Measurements from ENCODE around the gene ZBTB21.
"Not testable (repeated sequence)": the region's sequence is repeated elsewhere in the genome, so short reads cannot be mapped to it uniquely, and the experiment has no call there.

ZBTB21 gene

DNA sequence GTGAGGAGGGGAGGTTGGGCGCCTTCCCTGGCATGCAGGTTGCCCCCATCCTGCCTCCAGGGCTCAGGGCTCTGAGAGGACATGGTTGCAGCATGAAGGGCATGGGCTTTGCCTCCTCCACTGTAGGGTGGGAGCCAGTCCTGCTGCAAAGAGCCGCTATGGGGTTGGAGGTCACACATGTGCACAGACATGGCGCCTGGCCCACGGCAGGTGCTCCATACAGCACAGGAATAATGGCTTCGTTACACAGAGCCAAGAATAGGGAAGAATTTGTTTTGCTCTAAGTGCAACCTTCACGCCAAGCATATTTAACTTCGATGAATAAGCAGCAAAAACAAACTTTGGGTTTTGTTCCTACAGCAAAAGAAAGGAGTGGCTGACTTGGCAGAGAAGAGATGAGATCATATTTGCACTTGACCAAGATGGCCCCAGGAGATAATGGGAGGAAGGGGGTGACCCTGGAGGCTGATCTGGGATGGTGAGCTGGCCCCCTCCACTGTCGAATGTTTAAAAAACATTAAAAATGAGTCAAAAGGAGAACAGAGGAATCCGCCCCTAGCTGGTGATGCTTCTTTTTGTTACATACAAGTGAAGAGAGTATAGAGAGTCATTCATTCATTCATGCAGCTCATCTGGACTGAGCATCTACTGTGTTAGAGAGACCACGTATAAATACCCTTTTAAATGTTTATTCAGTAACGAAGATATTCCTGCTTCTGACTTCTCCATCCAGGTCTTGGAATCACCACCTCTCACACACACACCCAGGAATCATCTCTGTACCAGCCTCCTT lies 43.9 kb downstream of the ZBTB21 start:
- FAIRE-seq = no peak

DNA sequence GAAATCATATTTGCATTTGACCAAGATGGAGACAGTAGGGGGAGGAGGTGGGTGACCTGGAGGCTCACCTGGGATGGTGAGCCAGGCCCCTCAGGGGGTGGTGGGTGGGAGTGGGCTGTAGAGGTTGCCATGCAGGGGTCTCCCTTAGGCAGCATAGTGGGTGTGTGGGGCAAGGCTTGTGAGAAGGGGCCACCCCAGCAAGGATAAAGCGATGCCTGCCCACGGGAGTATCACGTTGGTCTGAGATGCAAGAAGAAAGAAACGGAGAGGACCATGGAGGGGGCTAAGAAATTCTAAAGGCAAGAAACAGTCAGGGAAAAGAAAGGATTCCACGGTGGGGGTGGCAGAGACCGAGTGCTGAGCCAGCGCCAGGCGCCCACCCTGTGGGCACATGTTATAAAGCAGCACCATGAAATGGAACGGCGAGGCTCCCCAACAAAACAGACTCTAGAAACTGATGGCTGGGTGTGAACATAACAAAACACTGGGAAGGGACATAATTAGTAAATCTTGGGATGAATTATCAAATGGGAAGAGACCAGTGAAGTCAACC lies 44.6 kb downstream of the ZBTB21 start:
- FAIRE-seq = no peak

DNA sequence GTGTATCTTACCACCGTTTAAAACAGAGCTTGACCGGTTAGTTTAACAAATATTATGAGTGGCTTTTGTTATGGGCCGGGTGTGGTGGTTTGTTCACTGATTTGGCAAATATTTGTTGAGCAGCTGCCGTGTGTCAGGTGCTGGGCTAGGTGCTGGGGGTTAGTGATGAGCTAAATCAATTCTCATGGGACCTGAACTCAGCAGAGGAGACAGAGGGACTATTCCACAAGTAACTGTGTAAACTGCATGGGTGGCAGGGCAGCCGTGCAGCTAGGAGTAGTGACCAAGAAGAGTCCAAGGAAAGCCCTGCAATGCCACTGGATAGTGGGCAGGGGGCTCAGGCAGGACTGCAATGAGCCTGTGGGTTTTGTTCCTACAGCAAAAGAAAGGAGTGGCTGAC lies 45.1 kb downstream of the ZBTB21 start:
- FAIRE-seq = no peak

DNA sequence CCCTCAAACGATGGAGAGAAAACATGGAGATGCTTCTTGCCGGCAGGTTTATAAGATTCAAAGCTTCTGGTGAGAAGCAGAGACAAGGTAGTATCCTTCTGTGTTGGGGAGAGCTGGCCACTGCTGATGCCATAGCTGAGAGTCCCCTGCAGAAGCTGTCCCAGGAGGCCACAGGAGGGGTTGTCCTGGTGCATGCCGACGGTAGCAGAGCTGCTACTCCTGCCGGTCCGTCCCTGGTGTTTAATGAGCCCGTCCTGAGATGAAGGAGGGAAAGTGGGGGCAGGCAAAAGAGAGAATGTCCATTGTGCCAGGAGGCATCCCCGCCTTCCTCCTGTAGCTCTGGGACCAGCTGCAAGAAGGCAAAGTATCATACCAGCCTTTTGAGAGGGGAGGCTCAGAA lies 46.0 kb downstream of the ZBTB21 start:
- no peak for FAIRE-seq

DNA sequence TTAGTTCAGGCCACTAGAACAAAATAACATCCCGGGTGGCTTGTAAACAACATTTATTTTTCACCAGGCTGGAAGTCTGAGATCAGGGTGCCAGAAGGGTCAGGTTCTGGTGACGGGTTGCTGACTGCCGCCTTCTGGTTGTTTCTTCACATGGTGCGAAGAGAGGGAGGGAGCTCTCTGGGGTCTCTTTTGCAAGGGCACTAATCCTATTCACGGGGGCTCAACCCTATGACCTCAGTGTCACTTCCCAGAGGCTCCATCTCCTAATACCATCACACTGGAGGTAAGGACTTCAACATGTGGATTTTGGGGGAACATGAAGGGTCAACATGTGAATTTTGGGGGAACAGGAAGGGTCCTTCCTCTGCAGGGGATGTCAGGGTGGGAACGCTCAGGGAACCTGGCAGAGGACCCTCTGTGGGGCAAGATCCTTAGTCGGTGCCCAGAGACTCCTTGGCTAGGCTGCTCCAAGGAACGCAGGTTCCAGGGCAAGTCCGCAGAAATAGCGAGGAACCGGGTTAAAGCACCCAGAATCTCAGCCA lies 47.7 kb downstream of the ZBTB21 start:
- no peak for FAIRE-seq

DNA sequence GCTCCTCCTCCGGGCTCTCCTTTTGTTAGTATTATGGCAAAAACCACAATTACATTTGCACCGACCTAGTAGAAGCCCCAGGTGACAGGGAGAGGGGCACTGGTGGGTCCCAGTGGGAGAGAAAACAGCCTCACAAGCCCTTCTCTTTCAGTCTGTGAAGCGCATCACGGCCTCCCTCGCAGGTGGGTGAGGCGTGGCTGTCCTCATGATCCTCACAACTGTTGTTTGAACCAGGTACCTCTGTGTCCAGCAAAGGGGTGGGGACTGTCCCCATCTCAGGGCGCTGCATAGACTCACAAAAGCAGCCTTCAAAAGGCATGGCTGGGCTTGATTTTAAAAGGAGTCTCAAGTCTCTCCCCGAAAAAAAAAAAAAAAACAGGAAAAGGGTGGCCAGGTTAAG lies 48.4 kb downstream of the ZBTB21 start:
- FAIRE-seq = no peak

DNA sequence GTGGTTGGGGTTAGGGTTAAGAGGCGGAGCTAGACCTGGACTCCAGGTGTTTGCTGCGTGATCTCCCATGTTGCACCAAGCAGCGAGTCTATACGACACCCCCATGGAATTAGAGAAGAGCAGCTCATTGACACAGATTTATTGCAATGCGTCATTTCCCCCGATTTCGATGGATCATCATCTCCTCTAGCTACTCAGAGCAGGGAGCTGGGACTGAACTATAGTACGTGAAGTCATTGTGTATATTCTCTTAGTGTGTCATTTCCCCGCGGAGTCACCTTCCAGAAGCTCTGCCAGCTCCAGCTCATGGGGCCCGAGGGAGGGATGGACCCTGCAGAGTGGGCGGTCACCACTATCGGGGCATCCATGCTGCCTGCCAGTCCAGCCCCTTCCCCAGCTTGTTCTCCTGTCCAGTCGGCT lies 48.9 kb downstream of the ZBTB21 start:
- FAIRE-seq = no peak

DNA sequence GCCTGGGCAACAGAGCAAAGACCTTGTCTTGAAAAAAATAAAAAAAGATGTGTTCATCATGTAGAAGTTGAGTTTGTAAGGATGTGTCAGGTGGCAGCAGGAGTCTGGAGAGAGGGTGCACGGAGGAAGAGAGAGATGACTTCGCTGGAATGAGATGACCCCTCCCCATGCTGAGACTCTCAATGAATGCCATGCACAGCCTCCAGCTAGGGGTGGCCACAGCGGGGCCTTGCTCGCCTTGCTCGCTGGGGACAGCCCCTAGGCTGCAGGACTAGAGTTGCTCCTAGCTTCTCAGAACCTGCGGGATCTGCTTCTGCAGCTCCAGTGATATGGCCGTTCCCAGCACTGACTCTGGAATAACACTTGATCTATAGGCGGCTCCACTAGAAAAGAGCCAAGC lies 49.8 kb downstream of the ZBTB21 start:
- no peak for FAIRE-seq

DNA sequence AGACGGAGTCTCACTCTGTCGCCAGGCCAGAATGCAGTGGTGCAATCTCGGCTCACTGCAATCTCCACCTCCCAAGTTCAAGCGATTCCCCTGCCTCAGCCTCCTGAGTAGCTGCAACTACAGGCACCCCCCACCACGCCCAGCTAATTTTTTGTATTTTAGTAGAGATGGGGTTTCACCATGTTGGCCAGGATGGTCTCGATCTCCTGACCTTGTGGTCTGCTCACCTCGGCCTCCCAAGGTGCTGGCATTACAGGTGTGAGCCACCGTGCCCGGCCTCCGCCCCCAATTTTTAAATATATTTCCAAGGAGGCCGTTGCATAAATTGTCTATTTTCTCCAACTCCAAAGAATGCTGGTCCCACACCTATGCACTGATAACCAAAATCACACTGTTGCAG lies 50.5 kb downstream of the ZBTB21 start:
- FAIRE-seq = not testable (repeated sequence)

DNA sequence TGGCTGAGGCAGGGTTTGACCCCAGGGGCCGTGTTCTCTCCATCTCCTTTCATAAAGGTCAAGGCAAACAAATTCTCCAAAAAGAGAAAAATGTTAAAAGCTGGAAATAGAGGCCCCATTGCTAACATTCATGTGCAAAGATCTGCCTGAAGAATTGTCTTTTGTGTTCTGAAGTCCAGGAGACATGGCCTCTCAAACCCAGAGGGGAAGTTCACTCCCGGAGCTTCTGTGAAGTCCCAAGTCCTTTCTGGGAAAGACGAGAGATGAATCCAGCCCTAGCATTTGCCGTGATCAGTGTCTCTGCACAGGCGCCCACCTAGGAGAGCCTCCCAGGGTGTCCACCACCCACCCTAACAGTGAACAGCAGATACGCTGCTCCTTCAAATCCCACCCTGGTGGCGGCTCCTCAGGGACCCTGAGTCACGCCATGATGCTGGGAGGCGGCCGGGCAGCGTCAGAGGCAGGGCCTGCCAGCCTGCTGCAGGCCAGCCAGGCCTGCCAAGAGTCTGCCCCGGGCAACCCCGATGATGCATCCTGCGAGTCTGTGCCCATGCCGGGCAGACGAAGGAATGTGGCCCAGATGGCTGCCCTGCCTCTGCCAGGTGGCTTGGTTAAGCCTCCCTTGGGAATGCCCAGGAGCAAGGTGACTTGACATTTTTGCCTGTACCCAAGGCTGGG lies 51.1 kb downstream of the ZBTB21 start:
- no peak for FAIRE-seq

DNA sequence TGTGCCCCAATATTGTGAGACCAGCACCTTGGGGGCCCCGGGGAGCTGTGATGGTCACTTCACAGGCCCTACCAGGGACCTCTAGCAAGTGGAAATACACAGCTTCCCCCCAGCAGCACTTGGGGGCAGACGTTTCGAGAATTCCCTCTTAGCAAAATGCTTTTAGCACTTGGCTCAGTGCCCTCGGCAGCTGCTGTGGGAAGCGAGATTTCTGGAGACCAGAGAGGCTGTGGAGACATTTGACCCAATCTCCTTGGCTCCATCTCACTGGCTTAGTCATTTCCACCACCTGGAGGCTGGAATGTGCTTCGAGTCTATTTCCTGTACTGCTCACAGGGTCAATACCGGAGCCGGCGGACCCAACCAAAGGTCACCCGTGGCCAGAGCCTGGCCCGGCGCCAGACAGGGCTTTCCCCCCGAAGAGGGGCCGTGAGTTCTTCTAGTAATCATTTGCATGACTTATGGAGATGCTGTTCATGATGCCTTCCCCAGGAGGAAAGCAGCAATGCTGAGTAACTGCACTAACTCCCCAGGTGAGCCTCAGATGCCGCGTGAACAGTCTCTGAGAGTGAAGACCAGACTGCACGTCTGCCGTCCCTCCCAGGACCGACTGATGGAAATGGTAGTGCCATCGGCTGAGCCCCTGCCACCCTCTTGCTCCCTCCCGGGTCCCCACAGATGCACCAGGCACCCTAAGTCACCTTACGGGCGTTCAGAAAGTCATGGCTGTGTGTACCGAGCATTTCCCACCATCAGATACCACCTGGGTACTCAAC lies 52.0 kb downstream of the ZBTB21 start:
- no peak for FAIRE-seq

DNA sequence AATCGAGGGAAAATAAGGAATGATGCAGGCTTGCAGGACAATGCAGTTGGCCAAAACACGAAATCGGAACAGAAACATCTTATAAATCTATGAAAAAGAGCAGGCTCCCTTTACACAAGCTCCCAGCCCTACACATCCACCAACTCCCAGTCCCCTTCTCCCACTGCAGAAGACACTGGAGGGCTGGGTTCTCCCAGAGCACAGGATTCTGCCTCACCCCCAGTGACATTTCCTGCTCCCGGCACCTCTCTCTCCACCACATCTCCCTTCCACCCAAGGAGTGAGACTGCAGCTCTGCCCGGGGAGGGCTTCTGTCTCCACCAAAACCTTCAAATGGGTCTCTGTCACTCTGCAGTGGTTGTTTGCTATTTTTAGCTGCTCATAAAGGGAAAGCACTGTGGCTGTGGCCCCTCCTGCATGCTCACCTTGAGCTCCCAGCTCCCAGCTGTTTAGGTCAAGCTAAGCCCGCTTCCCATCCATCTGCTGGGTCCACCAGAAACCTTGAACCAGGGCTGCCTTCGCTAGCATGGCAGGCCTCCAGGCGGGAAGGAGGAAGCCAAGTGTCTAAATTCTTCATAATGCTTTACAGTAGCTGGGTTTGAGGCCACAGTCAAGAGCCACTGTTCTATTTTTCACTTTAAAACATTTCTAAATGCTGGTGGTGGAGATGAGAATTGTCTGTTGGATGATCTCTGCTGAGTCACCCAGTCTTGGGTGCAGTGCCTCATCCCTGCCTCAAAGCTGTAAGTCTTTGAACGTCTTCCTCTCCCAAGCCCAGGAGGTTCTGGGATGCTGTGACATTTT lies 53.0 kb downstream of the ZBTB21 start:
- FAIRE-seq = no peak

DNA sequence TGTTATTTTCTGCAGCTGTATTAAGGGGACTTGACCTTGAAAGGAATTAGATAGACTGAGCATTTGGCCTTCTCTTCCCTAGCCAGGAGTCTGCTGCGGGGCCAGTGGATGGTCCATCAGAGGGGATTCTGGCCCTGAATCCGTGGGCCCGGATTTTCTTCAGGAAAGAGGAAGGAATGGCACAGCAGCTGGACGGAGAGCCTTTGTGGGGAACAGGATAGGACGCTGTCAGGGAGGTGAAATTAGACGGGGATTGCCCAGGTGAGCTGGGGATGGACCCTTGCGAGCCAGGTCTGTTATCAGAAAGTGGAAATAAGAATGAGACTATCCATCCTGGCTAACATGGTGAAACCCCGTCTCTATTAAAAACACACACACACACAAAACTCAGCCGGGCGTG lies 54.6 kb downstream of the ZBTB21 start:
- no peak for FAIRE-seq

DNA sequence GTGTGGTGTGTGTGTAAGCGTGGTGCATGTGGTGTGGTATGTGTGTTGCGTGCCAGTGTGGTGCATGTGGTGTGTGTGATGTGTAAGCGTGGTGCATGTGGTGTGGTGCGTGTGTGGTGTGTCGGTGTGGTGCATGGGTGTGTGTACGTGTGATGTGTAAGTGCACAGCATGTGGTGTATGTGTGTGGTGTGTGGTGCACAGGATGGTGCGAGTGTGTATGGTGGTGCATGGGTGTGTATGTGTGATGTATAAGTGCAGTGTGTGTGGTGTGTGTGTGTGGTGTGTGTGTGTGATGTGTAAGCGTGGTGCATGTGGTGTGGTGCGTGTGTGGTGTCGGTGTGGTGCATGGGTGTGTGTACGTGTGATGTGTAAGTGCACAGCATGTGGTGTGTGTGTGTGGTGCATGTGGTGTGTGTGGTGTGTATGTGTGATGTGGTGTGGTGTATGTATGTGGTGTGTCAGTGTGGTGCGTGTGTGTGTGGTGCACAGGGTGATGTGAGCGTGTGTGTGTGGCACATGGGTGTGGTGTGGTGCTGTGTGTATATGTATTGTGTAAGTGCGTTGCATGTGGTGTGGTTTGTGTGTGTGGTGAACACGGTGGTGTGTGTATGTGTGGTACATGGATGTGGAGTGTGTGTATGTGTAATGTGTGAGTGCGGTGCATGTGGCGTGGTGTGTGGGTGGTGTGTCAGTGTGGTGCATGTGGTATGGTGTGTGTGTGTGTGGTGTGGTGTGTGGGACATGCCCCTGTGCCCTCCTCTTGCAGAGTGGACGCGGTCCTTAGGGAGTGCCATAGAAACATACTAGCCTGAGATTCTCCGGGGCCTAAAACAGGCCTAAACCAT lies 55.3 kb downstream of the ZBTB21 start:
- FAIRE-seq = no peak

DNA sequence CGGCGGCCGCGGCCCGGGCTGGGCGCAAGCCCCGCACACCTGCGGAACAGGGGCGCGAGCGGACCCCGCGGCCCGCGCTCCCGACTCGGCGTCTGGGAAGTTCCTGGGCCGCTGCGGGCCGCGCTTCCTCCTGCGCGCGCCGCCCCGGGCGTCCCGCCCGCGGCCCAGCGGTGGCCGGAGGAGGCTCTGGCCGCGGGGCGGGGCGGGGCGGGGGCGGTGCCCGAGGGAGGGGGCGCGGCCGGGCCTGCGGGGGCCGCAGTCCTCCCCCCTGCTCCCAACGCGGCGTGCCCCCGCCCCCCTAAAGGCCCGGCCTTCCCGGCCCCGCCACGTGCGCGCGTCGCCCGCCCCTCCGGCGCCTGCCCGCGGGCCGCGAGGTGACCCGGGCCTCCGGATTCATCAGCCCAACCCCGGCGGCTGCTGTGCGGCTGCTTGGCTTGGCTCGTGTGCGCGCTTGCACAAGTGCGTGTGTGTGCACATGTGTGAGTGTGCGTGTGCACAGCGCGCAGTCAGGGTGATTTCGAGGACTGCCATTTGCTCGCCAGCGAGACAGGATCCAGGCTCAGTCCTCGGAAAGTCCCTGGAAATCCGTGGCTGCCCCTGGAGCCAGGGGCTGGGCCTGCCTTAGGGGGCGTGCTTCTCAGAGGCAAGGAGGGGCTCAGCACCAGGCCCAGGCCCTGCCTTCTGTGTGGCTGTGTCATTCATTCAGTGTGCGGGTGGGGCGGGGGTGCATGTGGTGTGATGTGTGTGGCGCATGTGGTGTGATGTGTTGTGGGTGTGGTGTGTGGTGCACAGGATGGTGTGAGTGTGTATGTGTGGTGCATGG lies 56.1 kb downstream of the ZBTB21 start, which contains the start of gene C2CD2:
Gene C2CD2 (minus strand): TSS at position 188 of the 823 bp plus-strand sequence. CDS start 370 bp downstream, outside the sequence.
- FAIRE-seq = no peak

DNA sequence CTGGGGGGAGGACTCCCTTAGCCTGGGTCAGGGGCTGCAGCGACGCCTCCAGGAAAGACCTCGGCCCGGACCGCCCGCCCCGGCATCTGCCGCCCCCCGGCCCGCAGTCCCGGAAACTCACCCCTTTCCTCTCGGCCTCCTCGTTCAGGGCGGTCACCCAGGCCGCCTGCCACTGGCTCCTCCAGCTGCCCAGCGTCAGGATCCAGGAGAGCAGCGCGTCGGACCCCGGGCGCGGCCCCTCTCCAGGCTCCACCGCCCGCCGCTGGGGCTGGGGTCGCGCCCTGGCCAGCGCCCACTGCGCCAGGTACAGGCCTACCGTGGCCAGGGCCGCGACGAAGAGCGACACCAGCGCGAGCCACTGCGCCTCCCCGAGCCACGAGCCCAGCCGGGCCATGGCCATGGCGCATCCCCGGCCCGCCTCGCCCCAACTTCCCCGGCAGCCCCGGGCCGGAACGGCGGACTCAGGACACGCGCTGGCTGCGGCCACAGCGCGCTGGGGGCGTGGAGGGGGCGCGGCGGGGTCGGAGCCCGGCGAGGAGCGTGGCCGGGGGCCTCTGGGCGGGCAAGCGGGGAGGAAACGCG lies 56.8 kb downstream of the ZBTB21 start:
- no peak for FAIRE-seq

DNA sequence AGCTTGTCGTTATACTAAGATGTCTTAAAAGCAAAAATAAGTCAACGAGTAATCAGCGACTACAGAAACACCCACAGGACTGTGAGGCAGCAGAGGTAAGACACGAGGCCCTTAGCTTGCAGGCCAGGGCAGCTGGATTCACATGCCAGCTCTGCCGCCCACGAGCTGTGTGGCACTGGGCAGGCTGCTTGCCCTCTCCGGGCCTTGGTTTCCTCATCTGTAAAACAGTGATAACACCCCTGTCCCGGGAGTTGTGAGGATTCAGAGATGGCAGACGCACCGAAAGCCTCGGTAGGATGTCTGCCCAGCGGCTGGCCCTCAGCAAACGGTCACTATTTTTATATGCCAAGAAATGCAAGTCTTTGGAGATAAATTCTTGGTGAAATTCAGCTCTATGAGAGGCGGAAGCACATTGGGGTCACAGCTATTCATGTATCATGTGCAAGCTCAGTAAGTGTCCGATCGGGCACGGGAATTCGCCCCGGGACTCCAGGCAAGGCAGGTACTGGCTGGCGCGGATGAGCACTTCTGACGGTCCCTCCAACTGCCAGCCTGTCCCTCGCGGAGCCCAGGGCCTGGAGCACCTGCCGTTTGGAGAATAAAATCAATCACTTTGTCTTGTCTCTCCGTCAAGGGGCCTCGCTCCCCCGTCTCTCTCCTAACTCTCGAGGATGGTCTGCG lies 57.5 kb downstream of the ZBTB21 start:
- no peak for FAIRE-seq

DNA sequence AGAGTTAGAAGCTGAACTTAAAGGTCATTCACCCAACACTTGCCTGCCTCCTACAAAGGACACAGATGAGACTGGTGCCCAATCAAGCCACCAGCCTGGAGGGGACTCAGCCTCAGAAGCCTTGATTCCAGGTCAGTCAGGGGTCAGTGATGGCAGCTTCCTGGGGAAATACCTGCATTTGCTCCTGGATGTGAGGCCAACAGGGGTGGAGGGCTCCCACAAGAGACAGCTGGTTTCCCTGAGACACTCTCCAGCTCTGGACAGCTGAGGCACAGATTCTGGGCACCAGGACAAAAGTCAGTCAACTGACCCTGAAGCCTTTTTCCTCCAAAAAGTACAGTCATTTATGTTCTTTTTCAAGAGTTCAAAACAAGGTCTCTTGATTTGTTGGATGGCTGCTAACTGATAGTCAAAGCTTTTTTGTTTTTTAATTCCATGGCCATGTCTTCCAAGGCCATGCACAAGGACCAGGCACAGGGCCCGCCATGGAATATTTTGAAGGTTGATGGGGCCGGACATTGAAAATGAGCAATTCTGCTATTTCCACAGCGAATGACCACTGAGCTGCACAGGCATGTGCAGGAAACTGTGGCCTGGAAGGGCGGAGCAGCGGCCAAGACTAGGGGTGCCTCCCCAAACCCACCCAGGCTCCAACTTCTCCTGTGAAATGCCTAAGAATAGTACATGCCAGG lies 58.1 kb downstream of the ZBTB21 start:
- FAIRE-seq = no peak

Data from colon (tissue), 2 donors.